Naive thymus-derived CD8-positive, alpha-beta T cell (primary cell): ENCODE results near the gene SPRR1A. TPM values are rescaled to one million over a fixed set of nuclear protein-coding genes. Genes with fewer than 3 reads are reported as not detected.
"Not testable (repeated sequence)": the region's sequence is repeated elsewhere in the genome, so short reads cannot be mapped to it uniquely, and the experiment has no call there.

Source experiments
- ATAC-seq, 2 donors: fragments of 150-1000 bp; cut with Tn5 transposase in 1 of 2; sonication (Bioruptor Pico), chemical (Tn5 transposase) in 1 of 2; 1 replicate in 1 of 2; 2 replicates in 1 of 2; pipeline ENCODE4 v1.10.0; 2021; ENCODE audit warnings: mild to moderate bottlenecking in 2 of 2, moderate library complexity in 2 of 2
- POLR2A ChIA-PET: fragments of 350-600 bp; sonication (Branson Sonifier 250); formaldehyde crosslinking; loops from one replicate; lab custom pipeline; 2021; ENCODE audit warnings: antibody characterized with exemption; lab: Charles Lee
- DNase-seq, 10 donors: peaks; one replicate each; pipeline versions ENCODE4 v3.0.0 to v3.0.0-alpha.2; 2020 to 2022
- H3K27ac Mint-ChIP-seq, 10 donors: one replicate each; pipeline ENCODE4 v1.8.0; 2020 to 2022; ENCODE audit warnings: mild to moderate bottlenecking in 10 of 10, mixed read lengths in 10 of 10, moderate library complexity in 4 of 10, inconsistent platforms in 1 of 10
- H3K27me3 Mint-ChIP-seq, 5 donors: one replicate each; pipeline ENCODE4 v1.8.0; 2021 to 2022; ENCODE audit warnings: mixed read lengths in 5 of 5
- H3K36me3 Mint-ChIP-seq, 3 donors: one replicate each; pipeline ENCODE4 v1.8.0; 2020 to 2022; ENCODE audit warnings: mixed read lengths in 3 of 3, mild to moderate bottlenecking in 2 of 3, inconsistent platforms in 1 of 3
- H3K4me1 Mint-ChIP-seq, 4 donors: one replicate each; pipeline ENCODE4 v1.8.0; 2021 to 2022; ENCODE audit warnings: mixed read lengths in 4 of 4
- H3K4me3 Mint-ChIP-seq, 10 donors: one replicate each; pipeline ENCODE4 v1.8.0; 2020 to 2022; ENCODE audit warnings: mild to moderate bottlenecking in 10 of 10, mixed read lengths in 10 of 10, moderate library complexity in 6 of 10, inconsistent platforms in 1 of 10
- H3K9me3 Mint-ChIP-seq, 9 donors: one replicate each; pipeline ENCODE4 v1.8.0; 2020 to 2022; ENCODE audit warnings: mixed read lengths in 9 of 9, mild to moderate bottlenecking in 3 of 9, inconsistent platforms in 1 of 9, moderate library complexity in 1 of 9
- polyA plus RNA-seq, 3 donors: library from polyadenylated mRNA; unstranded; fragments of 300-500 nt; fragmentation: Illumina TruSeq; gene quantifications; one replicate each; pipeline ENCODE4 v1.2.3, GENCODE V29; 2021
- total RNA-seq, 8 experiments: library from RNA in 2 of 8; stranded (reverse) in 2 of 8; gene quantifications; one replicate each; pipeline ENCODE4 v1.2.3 and lab custom pipeline; 2021 to 2026

SPRR1A gene
- total and polyA plus RNA-seq, 5 experiments from 2014 or later = not detected

DNA sequence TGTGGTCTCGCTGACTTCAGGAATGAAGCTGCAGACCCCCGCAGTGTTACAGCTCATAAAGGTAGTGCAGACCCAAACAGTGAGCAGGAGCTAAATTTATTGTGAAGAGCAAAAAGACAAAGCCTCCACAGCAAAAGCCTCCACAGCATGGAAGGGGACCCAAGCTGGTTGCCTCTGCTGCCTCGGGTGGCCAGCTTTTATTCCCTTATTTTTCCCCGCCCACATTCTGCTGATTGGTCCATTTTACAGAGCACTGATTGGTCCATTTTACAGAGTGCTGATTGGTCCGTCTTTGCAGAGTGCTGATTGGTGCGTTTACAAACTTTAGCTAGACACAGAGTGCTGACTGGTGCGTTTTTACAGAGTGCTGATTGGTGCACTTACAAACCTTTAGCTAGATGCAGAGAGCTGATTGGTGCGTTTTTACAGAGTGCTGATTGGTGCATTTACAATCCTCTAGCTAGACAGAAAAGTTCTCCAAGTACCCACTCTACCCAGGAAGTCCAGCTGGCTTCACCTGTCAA is 27.4 kb downstream of the SPRR1A start:
- H3K27me3 Mint-ChIP-seq = peaks cover 1 to 32% (median 6%) of the 10 kb centered on the region in 5 donors
- H3K9me3 Mint-ChIP-seq, POLR2A ChIA-PET, H3K4me3 Mint-ChIP-seq, H3K4me1 Mint-ChIP-seq, H3K27ac Mint-ChIP-seq, H3K36me3 Mint-ChIP-seq, DNase-seq, ATAC-seq: not testable (repeated sequence)

DNA sequence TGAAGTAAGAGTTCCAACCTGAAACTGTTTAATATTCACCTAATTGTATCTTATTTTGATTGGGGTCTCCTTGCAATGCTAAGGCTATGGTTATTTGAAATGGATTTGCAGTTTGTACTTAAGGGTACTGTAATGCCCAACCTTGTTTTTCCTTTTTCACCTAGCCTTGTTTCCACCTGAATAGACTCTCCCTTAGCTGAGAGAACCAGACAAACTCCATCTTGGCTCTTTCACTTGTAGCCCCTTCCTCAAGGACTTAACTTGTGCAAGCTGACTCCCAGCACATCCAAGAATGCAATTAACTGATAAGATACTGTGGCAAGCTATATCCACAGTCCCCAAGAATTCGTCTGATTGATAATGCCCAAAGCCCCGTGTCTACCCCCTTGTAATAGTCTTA is 37.9 kb downstream of the SPRR1A start:
- ATAC-seq, H3K9me3 Mint-ChIP-seq, POLR2A ChIA-PET, DNase-seq, H3K4me3 Mint-ChIP-seq, H3K4me1 Mint-ChIP-seq, H3K36me3 Mint-ChIP-seq, H3K27ac Mint-ChIP-seq: not testable (repeated sequence)
- H3K27me3 Mint-ChIP-seq = peaks cover 20 to 75% (median 38%) of the 10 kb centered on the region in 5 donors

DNA sequence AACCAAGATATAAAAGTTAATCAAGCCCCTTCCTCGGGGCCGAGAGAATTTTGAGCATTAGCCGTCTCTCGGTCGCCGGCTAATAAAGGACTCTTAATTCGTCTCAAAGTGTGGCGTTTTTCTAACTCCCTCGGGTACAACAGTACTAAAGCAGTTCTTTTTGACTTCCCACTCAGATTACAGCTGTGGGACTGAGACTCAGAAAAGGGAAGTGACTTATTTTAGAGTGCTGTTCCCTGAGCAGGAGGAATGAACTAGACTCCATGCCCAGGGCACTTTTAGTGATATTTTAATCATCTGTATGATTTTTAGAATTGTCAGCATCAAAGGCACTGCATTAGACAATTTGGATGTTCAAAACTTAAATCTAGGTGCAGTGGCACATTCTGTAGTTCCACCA is 38.5 kb downstream of the SPRR1A start:
- POLR2A ChIA-PET, ATAC-seq, H3K4me1 Mint-ChIP-seq, H3K4me3 Mint-ChIP-seq, H3K9me3 Mint-ChIP-seq, H3K36me3 Mint-ChIP-seq, H3K27ac Mint-ChIP-seq, DNase-seq: not testable (repeated sequence)
- H3K27me3 Mint-ChIP-seq = peaks cover 21 to 73% (median 38%) of the 10 kb centered on the region in 5 donors

DNA sequence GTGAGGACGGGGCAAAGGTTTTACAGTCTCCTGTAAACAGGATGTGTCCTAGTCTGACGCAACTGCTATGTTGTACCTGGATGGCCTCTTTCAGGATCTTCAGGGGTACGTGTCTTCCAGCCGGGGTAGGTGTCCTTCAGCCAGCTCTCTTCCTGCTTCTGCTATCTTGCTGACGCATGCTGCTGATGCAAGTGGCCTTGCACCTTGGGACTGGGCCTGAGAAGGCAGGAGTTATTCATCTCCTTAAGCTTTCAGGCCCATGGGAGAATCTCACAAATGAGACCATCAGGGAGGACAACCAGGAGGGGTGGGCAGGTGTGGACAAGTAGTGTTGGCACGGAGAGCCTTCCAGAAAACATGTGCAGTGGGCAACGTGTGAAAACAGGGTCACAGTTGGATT is 39.2 kb downstream of the SPRR1A start:
- Mint-ChIP-seq H3K9me3 (no peaks in the 10 kb centered on the region), H3K4me3 (no peak overlapping the region), H3K27me3 (peaks cover 21 to 70% (median 37%) of the 10 kb centered on the region in 5 donors), H3K27ac (no peak overlapping the region), H3K36me3 (no peaks in the 10 kb centered on the region), H3K4me1 (peaks cover 0 to 2% (median 0%) of the 10 kb centered on the region in 4 donors)
- no peak for ATAC-seq
- POLR2A ChIA-PET = no interaction called here
- no peak for DNase-seq

DNA sequence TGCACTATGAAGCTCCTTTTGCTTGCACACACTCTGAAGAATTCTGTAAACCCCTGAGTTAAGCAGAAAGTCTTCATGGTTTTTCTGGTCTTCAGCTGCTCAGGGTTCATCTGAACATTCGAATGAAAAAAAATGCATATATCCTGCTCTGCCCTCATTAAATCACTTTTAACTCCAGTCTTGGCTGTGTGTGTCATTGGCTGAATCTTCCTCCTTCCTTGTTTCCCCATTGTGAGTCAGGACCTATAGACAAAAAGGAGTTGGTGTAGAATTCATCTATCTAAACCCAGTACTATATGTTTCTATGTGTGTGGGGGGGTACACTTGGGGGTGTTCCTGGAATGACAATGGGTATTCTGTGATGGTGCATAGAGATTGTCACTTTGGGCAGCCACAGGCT is 40.5 kb downstream of the SPRR1A start:
- no peak for ATAC-seq
- Mint-ChIP-seq H3K4me1 (peaks cover 0 to 2% (median 0%) of the 10 kb centered on the region in 4 donors), H3K4me3 (no peak overlapping the region), H3K36me3 (peaks cover 0 to 4% (median 0%) of the 10 kb centered on the region in 3 donors), H3K27me3 (peaks cover 23 to 76% (median 37%) of the 10 kb centered on the region in 5 donors), H3K27ac (no peak overlapping the region), H3K9me3 (peaks cover 0 to 5% (median 0%) of the 10 kb centered on the region in 9 donors)
- POLR2A ChIA-PET = no interaction called here
- DNase-seq = no peak

DNA sequence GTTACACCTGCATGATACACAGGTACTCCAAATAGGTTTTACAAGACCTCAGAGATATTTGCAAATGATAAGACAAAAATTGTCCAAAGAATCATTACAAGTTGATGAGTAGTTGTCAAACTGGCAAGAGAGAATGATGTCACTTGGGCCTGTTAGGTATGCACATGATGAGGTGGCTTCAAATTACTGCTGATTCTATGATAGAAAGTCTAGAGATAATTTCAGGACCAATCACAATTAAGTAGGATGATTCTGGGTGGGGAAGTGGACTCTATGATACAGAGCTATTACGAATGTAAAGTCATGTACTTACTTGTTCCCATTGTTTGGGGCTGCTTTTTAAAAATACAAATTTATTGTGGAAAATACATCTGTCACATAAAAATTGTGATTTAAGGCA is 41.9 kb downstream of the SPRR1A start:
- peaks cover 0 to 4% (median 0%) of the 10 kb centered on the region in 3 donors for H3K36me3 Mint-ChIP-seq
- peaks cover 0 to 5% (median 0%) of the 10 kb centered on the region in 9 donors for H3K9me3 Mint-ChIP-seq
- ATAC-seq (no peak), DNase-seq (no peak)
- H3K27ac Mint-ChIP-seq = no peak overlapping the region
- H3K27me3 Mint-ChIP-seq = peaks cover 19 to 76% (median 27%) of the 10 kb centered on the region in 5 donors
- H3K4me1 Mint-ChIP-seq = peaks cover 0 to 2% (median 0%) of the 10 kb centered on the region in 4 donors
- no peak overlapping the region for H3K4me3 Mint-ChIP-seq
- POLR2A ChIA-PET = no interaction called here

DNA sequence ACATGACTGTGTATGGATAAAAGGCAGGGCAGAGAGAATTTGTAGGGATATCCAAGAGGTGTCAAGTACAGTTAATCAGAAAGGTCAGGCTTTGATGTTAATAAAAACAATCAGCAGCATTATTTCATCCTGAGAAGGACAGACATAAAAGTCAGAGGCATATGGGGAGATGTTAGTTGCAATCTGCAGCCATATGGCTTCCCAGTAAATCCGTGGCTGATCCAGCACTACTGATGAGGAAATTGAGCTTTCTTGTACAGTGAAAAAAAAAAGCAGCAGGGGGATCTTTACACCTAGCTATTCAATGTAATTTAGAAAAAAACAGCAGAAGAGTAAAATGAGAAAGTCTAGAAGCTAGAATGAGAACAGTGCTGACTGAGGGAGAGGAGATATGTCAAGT is 44.9 kb downstream of the SPRR1A start:
- Mint-ChIP-seq H3K27me3 (peaks cover 13 to 63% (median 26%) of the 10 kb centered on the region in 5 donors), H3K27ac (no peak overlapping the region), H3K4me1 (peaks cover 0 to 3% (median 0%) of the 10 kb centered on the region in 4 donors), H3K36me3 (peaks cover 0 to 4% (median 0%) of the 10 kb centered on the region in 3 donors), H3K9me3 (peaks cover 0 to 5% (median 0%) of the 10 kb centered on the region in 9 donors), H3K4me3 (no peak overlapping the region)
- DNase-seq (no peak), ATAC-seq (no peak)
- POLR2A ChIA-PET = no interaction called here

DNA sequence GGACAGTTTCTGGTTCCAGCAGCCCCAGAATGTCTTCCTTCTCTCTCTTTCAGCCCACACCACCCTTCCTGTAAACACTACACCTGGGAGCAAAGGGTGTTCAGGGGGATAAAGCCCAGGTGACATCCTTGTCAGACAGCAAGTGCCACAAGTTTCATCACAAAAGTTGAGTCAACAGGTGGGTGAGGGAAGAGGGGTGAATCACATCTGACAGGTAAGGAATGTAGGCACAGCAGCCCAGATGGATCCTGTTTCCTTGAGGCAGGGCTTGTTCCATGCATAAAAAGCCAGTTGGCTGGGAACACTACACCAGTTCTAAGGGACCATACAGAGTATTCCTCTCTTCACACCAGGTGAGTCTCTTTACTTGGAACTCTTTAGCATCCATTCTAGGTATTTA is 47.0 kb downstream of the SPRR1A start, which contains the start of gene SPRR1B:
SPRR1B (plus strand) TSS at position 309 of the 400 bp plus-strand sequence. CDS start 1,143 bp downstream, outside the sequence.
- DNase-seq = no peak
- peaks cover 0 to 4% (median 0%) of the 10 kb centered on the region in 3 donors for H3K36me3 Mint-ChIP-seq
- POLR2A ChIA-PET = no interaction called here
- peaks cover 0 to 5% (median 0%) of the 10 kb centered on the region in 9 donors for H3K9me3 Mint-ChIP-seq
- no peak for ATAC-seq
- H3K4me1 Mint-ChIP-seq = peaks cover 0 to 3% (median 0%) of the 10 kb centered on the region in 4 donors
- peak within 1 kb of the TSS in 1 of 10 donors; percentile 21 for H3K27ac Mint-ChIP-seq
- H3K4me3 Mint-ChIP-seq = no peak within 1 kb of the TSS
- H3K27me3 Mint-ChIP-seq = peaks cover 13 to 45% (median 24%) of the 10 kb centered on the region in 5 donors

DNA sequence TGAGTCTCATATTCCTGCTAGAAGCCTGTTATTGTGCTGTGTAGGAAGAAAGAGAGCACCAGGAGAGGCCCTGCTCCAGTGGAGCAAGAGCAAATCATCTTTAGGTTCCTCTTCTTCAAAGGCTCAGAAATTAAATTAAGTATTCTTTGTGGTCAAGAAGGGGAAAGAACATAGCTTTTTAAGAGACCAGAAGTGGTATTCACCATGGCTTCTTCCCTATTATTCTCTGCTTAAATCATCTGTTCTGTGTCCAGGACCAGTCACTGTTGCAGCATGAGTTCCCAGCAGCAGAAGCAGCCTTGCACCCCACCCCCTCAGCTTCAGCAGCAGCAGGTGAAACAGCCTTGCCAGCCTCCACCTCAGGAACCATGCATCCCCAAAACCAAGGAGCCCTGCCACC is 48.2 kb downstream of the SPRR1A start:
- H3K36me3 Mint-ChIP-seq = peaks cover 0 to 4% (median 0%) of the 10 kb centered on the region in 3 donors
- POLR2A ChIA-PET = no interaction called here
- no peak for ATAC-seq

DNA sequence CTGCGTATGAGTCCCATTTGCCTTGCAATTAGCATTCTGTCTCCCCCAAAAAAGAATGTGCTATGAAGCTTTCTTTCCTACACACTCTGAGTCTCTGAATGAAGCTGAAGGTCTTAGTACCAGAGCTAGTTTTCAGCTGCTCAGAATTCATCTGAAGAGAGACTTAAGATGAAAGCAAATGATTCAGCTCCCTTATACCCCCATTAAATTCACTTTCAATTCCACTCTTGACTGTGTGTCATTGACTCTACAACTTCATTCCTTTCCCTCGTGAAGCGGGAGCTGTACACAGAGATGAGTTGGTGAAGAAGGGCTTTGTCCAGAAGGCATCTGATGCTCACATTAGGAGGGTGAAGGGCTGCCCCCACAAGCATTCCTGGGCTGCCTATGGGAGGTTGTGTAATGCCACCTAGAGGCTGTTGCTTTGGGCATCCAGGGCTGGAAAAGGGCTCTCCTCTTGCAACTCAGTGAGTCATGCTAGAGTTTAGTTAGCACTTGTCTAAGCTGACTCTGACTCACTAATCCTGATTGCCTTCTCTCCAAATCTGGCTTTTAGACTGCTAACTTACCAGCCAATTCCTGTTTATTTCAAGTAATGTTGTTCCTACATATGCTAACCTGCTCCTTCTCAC is 48.9 kb downstream of the SPRR1A start:
- H3K4me1 Mint-ChIP-seq = peaks cover 0 to 3% (median 0%) of the 10 kb centered on the region in 4 donors
- DNase-seq = no peak
- POLR2A ChIA-PET = no interaction called here
- peaks cover 0 to 5% (median 0%) of the 10 kb centered on the region in 9 donors for H3K9me3 Mint-ChIP-seq
- peaks cover 13 to 49% (median 28%) of the 10 kb centered on the region in 5 donors for H3K27me3 Mint-ChIP-seq
- H3K27ac Mint-ChIP-seq = no peak overlapping the region
- H3K36me3 Mint-ChIP-seq = peaks cover 0 to 4% (median 0%) of the 10 kb centered on the region in 3 donors
- H3K4me3 Mint-ChIP-seq = no peak overlapping the region
- no peak for ATAC-seq

More for the DNA sequence above, 48.2 kb downstream of the SPRR1A start:
- peaks cover 0 to 3% (median 0%) of the 10 kb centered on the region in 4 donors for H3K4me1 Mint-ChIP-seq
- DNase-seq = no peak
- no peak overlapping the region for H3K4me3 Mint-ChIP-seq
- H3K27ac Mint-ChIP-seq = no peak overlapping the region
- H3K27me3 Mint-ChIP-seq = peaks cover 13 to 45% (median 26%) of the 10 kb centered on the region in 5 donors
- H3K9me3 Mint-ChIP-seq = peaks cover 0 to 5% (median 0%) of the 10 kb centered on the region in 9 donors

DNA sequence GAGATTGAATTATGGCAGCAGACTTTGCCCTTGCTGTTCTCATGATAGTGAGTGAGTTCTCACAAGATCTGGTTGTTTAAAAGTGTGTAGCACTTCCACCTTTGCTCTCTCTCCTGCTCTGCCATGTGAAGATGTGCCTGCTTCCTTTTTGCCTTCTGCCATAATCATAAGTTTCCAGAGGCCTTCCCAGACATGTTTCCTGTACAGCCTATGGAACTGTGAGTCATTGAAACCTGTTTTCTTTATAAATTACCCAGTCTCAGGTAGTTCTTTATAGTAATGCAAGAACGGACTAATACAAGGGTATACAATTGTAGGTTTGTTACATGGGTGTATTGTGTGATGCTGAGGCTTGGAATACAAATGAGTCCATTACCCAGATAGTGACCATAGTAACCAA is 51.3 kb downstream of the SPRR1A start:
- no peak for ATAC-seq
- H3K27me3 Mint-ChIP-seq = peaks cover 9 to 39% (median 21%) of the 10 kb centered on the region in 5 donors
- no peak overlapping the region for H3K4me3 Mint-ChIP-seq
- peaks cover 0 to 3% (median 0%) of the 10 kb centered on the region in 4 donors for H3K4me1 Mint-ChIP-seq
- DNase-seq = no peak
- H3K36me3 Mint-ChIP-seq = no peaks in the 10 kb centered on the region
- H3K27ac Mint-ChIP-seq = no peak overlapping the region
- POLR2A ChIA-PET = no interaction called here
- peaks cover 0 to 3% (median 0%) of the 10 kb centered on the region in 9 donors for H3K9me3 Mint-ChIP-seq
